OCI-M2 (cell line): ENCODE results near the gene SFXN2.
A peak's percentile ranks its signal among the peaks of the same experiment; 100 is the strongest.
"Not testable (repeated sequence)": the region's sequence is repeated elsewhere in the genome, so short reads cannot be mapped to it uniquely, and the experiment has no call there.

Experiments used
- DNase-seq: peaks from one replicate; lab custom pipeline; 2025; ENCODE audit not compliant: unreplicated experiment; lab: John Stamatoyannopoulos, UW

The SFXN2 gene

DNA sequence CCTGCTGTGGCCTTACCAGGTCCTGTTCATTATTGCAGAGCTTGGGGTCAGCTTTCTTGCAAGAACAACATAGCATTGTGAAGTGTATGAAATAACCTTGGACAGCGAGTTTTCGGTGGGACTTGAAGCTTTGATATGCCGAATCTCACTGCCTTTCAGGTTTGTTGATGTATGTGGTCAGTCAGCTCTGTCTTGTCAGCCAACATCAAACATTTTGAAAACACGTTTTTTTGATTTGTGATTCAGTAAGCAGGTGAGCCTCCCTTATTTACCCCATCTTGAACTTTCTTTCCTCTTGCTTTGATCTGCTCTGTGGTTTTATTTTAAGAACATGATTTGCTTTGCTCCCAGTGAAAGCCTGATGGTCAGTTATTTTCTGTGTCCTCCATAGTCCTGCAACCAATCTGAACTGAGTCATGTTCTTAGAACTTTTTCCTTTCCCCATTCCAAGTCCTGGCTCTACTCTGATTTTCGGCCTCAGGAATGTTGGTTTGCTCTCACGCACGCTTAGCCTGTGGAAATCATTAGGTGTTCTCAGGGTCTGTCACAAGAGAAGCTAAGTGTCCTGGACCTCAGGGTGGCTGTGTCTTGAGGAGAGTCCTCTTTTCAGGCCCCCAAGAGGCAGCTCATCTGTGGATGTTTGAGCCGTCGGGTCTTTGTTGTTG lies 38.0 kb downstream of the SFXN2 start:
- DNase-seq = no peak

DNA sequence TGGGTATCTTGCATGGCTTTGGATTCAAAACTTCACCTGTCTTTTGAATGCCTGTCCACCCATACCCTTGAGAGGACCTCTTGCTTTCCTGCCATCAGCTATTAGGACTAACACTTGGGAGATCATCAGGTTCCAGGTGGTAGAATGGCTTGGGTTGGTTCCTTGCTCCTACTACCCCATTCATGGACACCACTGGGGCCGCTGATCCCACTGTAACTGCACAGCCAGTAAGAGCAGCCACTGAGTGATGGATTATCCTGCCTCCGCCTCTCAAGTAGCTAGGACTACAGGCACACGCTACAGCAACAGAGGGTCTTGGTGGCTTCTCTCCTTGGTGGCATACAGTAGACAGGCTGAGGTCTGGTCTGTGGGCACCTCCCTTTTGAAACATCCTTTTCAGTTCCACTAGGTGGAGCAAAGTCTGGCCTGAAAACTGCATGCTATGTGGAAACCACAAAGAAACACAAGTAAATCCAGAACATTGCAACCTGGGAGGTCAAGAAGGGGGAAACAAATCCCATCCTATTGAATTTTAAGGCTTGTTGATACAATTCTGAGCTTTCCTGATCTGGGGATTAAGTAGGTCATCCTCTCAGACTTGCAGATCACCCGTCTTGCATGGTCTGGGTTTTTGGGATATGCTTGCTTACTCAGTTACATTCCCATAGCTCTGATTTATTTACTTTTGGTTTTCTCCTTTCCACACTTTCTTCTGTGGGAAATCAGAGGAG lies 38.7 kb downstream of the SFXN2 start:
- no peak for DNase-seq

DNA sequence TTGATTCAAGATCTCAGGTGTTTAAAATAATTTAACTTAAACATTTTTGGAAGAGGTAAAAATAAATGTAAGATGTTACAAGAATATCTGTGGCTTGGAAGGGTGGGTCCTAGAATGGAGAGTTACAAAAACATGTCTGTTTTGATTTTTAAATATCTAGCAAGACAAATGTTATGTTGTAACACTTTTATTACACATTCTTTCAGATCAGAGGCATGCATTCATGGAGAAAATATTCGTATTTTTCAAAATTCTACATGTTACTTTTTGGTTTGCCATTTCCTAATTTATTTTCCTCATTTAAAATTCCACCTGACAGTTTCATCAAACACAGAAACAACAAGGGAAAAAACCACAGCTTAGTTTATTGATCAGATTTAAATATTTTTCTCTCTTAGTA lies 39.3 kb downstream of the SFXN2 start:
- DNase-seq = no peak

DNA sequence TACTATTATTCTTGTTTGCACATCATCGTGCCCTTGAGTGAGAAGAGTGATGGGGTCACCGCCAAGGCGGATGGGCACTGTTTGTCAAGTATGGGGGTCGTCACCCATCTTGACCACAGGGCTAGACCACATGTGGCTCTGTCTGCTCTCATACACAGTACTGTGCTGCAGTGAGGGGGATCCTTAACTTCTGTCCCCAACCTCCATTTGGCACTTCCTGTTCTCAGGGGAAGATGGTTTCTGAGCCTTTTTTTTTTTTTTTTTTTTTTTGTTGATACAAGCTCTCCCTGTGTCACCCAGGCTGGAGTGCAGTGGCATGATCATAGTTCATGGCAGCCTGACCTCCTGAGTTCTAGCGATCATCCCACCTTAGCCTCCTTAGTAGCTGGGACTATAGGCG lies 42.9 kb downstream of the SFXN2 start:
- no peak for DNase-seq

DNA sequence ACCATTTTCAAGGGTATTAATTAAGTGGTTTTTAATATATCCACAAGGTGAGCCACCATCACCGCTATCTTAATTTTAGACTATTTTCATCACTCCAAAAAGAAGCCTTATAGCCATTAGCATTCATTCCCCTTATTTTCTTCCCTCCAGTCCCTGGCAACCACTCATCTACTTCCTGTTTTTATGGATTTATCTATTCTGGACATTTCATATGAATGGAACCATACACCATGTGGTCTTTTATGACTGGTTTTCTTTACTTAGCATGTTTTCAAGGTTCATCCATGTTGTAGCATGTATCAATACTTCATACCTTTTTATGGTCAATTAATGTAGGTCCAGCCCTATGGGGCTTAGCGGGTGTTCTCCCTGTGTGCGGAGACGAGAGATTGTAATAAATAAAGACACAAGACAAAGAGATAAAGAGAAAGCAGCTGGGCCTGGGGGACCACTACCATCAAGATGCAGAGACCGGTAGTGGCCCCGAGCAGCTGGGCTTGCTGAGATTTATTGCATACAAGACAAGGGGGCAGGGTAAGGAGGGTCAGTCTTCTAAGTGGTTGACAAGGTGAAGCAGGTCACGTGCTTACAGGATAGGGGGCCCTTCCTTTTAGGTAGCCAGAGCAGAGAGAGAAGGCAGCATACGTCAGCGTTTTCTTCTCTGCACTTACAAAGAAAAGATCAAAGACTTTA lies 44.0 kb downstream of the SFXN2 start:
- DNase-seq = no peak

DNA sequence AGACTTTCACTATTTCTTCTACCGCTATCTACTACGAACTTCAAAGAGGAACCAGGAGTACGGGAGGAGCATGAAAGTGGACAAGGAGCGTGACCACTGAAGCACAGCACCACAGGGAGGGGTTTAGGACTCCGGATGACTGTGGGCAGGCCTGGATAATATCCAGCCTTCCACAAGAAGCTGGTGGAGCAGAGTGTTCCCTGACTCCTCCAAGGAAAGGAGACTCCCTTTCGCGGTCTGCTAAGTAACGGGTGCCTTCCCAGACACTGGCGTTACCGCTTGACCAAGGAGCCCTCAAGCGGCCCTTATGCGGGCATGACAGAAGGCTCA lies 44.5 kb downstream of the SFXN2 start:
- DNase-seq = not testable (repeated sequence)

DNA sequence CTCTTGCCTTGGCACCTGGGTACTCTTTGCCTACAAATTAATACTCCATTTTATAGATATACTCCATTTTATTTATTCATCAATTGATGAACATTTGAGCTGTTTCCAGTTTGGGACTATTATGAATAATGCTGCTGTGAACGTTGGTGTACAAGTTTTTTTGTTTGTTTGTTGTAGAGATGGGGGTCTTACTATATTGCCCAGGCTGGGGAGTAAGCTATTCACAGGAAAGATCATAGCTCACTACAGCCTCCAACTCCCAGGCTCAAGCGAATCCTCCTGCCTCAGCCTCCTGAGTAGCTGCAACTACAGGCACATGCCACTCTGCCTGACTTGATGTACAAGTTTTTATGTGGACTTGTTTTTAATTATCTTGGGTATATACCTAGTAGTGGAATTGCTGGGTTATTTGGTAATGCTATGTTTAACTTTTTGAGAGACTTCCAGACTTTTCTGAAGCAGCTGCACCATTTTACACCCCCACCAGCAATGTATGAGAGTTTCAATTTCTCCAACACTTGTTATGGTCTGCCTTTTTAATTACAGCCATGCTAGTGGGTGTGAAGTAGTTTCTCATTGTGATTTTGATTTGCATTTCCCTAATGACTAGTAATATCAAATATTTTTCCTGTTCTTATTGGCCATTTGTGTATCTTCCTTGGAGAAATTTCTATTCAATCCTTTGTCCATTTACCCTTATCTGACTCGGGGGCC lies 45.2 kb downstream of the SFXN2 start:
- no peak for DNase-seq

DNA sequence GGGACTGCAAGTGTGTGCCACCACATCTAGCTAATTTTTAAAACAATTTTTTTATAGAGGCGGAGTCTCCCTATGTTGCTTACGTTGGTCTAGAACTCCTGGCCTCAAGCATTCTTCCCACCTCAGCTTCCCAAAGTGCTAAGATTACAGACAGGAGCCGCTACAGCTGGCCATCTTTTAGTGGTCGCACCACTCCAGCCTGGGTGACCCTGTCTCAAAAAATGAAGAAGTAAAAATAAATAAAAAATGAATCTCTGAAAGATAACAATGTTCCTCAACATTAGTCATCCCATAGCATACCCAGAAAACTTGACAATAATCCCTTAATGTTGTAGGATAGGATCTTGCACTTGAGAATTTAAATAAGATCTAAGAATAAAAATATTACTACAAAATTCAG lies 47.5 kb downstream of the SFXN2 start:
- DNase-seq = no peak

DNA sequence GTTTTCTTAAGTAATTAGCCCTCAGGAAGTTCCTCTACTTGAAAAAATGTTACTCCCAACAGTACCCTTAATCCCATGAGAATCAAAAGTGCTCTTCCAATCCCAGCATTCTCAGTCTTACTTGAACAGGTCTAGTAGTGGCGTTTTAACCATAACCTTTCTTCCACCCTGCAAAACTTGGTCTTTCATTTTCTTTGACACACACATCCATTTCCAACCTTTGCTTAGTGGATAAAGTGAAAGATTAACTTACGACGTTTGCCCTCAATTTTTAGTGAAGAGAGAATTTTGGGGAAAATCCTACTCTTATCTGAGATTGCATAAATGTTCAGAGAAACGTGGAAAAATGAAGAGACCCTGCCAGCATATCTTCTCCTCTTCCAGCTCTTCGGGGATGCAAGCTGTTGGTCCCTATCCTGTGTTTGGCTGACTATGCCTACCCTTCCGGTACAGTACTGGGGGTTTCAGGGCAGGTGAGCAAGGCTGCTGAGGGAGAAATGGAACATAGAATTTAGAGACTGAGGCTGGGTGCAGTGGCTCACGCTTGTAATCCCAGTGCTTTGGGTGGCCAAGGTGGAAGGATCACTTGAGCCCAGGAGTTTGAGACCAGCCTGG lies 48.1 kb downstream of the SFXN2 start:
- no peak for DNase-seq

DNA sequence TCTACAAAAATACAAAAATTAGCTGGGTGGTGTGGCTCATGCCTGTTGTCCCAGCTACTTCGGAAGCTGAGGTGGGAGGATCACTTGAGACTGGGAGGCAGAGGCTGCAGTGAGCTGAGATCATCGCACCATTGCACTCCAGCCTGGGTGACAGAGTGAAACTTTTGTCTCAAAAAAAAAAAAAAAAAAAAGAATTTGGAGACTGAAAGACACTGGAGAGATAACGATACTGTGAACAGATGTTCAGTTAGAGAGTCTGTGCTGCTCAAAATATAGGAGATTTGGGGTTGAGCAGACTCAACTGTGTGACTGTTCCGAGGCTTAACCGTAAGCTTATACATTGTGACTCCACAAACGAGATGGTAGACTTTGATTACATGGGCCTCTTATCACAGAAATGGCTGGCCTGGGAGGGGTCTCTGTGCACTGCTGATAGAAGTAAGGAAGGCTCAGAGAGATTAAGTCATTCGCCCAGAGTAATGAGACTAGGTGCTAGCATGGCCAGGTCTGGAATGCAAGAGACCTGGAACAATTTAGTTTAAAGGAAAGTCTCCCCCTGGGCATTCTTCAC lies 48.7 kb downstream of the SFXN2 start:
- peak; percentile 95 for DNase-seq

DNA sequence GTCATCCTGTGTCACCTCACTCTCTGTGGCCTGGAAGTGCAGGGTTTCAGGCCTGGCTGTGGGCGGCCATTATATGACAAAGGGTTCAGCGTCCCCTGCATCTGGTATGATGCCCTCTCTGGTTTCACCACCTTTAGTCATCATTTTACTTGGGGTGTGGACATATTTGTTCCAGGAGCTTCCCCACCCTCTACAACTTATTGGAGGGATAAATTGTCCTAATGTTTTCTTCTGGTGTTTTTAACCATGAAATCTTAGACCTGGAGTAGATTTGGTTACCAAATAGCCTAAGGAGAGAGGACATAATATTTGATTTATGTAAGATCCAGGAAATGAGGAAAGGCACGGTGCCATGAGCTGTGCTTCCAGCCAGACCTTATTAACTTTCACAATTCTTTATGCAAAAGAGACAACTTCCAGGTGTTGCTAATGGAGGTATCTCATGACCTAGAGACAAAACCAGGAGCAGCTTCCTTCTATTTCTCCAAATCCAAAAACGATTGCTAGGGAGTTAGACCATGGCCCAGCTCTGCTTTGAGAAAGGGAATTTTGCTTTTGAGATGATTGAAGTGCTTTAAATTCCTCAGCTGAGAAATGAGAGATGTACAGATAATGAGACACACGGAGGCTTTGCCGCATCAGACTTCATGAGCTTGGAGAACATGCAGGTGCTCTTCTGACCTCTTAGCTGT lies 50.2 kb downstream of the SFXN2 start:
- DNase-seq = no peak

DNA sequence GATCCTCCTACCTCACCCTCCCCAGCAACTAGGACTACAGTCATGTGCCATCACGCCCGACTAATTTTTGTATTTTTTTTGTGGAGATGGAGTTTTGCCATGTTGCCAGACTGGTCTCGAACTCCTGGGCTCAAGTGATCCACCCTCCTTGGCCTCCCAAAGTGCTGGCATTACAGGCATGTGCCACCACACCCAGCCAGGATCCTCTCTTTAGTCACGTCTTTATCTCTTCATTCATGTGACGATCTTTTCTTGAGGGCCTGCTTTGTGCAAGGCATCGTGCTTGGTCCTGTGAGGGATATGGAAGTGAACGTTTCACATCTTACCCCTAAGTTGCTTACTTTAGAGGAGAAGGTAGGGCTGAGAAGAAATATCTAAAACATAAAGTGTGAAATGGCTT lies 50.9 kb downstream of the SFXN2 start:
- DNase-seq = no peak

DNA sequence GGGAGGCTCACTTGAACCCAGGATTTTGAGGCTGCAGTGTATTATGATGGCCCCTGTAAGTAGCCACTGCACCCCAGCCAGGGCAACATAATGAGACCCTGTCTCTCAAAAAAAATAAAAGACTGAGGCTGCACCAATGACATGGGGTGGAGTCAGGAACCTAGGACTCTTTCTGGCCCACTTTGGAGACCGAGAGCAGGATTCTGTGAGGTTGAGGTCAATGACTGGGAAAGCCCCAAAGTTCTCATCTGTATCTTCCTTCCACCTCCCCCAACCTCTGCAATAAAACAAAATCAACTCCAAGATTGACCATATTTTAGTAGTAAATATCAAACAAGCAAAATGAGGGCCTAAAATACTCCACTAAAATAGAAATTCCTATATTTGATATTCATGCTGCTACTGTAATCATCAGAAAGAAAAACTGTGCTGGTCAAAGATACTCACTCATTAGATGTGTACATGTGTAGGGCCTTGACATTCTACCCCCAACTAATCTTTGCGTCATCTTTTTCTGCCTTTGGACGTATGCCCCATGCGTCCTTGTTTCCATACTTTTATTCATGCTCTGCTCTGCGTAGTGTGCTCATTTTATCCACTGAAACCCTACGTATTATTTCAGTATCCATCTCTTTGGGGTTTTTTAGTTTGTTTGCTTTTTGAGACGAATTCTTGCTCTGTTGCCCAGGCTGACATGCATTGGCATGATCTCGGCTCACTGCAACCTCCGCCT lies 53.2 kb downstream of the SFXN2 start:
- DNase-seq = no peak

DNA sequence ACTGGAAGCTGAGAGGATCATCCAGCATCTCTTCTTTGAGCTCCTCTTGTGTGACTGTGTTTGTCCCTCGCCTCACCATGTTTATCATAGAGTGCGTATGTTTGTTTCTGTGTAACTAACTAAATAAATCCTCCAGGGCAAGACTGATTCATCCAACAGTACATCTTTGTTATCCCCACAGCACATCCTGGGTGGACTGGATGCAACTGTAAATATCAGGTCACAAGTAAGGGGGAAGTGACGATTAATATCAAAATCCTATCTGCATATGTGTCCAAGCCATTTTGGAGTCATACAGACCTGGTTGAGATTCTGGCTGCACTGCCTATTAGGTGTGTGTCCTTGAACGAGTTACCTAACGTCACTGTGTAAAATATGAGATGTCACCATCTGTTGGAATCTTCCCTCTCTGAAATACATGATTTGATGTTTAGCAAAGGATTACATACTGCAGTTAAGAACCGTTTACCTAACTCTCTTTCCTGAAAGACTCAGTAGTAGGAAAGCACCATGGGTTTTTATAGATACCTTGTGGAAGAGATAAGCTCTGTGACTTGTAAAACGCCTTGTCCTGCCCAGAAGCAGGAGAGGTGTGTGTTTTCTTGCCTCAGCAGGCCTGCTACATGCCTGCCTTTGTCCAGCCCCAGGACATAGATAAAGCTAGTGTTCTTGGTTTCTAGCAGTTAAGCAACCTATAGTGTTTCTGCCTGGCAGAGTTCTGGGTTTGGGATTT lies 55.1 kb downstream of the SFXN2 start:
- DNase-seq = no peak

DNA sequence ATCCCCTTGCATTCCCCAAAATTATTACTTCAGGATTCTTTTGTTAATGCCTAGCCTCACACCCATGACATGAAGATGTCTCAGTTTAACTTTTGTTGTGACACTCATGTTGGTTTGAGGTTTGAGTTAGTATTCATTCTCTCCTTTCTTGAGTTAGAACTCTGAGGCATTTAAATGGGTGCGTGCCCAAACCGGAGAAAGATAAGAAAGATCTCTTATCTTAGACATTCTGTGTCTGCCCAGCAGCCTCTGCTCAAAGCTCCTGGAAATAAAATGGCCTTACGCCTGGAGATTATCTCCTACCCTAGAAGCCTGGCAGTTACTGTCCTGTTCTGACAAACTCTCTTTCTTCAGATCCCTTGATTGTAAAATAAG lies 55.7 kb downstream of the SFXN2 start:
- DNase-seq = no peak

DNA sequence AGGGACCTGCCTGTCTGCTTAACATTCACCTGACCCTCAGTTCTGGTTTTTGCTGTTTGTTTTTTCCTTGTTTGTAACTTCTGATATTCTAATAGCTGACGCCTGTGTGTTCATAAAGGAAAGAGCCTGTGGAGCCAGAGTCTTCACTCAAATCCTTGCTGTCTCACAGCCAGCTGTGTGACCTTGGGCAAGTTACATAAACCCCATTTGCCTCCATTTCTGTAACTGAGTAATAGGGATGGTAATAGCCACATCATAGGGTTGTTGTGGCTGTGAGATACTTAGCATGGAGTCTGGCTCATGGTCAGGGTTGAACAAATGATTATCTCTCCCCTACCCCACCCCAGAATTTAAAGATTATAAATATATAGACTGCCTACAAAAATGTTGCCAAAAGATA lies 56.4 kb downstream of the SFXN2 start:
- DNase-seq = no peak

DNA sequence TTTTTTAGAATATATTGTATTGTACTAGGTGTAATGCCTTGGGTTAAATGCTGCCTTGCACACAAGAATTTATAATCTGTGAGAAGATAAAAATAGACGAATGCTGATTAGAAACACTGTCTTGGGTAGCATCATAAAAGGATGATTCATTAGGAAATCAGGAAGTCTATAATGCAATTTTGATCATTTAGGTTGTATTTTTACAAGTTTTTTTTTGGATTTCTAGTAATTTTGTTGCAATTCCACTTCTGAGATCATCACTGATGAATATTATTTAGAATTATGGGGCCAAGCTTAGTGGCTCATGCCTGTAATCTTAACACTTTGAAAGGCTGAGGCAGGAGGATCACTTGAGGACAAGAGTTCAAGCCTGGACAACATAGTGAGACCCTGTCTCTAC lies 58.9 kb downstream of the SFXN2 start:
- DNase-seq = no peak

DNA sequence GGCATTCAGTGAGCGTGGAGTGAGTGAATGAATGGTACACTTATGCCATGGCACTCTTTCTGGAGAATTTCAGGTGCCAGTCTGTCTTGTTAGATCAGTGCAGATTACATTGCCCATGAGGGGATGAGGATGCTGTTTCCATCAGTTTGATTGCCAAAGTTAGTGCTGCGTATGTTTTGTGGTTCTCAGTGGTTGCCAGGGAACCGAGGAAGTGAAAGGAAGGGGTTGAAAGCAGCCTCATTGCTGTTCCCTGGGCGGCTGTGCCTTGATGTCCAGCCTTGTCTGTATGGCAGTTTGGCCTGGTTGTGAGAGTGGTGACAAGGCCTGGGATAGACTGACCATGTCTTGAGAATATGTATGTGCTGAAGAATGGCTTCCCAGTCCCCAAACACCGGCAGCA lies 59.5 kb downstream of the SFXN2 start:
- DNase-seq = no peak
